Common myeloid progenitor, CD34-positive (primary cell): ENCODE data around the gene PAK1.

Source experiments
- CTCF ChIA-PET: fragments of 350-600 bp; sonication (Branson Sonifier 250); formaldehyde crosslinking; loops from one replicate; lab custom pipeline; 2021; ENCODE audit warnings: antibody characterized with exemption; lab: Charles Lee
- POLR2A ChIA-PET: fragments of 350-600 bp; sonication (Branson Sonifier 250); formaldehyde crosslinking; loops from one replicate; lab custom pipeline; 2021; ENCODE audit warnings: antibody characterized with exemption; lab: Charles Lee
- DNase-seq, 3 donors: peaks; one replicate each; pipeline versions ENCODE4 v3.0.0 to v3.0.0-alpha.2; 2013
- H3K27ac ChIP-seq, 2 experiments: 1 replicate in 1 of 2; 2 replicates in 1 of 2; pipeline ENCODE4 v1.7.0; 2013; ENCODE audit warnings: inconsistent platforms in 2 of 2, low read length in 2 of 2, mild to moderate bottlenecking in 2 of 2, low read depth in 1 of 2, moderate library complexity in 1 of 2; ENCODE audit not compliant: severe bottlenecking in 2 of 2, insufficient read depth in 1 of 2, poor library complexity in 1 of 2
- H3K27me3 ChIP-seq, 5 experiments: replicated peaks in 2 of 5; 1 replicate in 3 of 5; 2 replicates in 2 of 5; pipeline versions ENCODE4 v1.6.1 to v1.7.0; 2013; ENCODE audit warnings: low read length in 4 of 5, mild to moderate bottlenecking in 2 of 5, moderate library complexity in 2 of 5, inconsistent platforms in 1 of 5; ENCODE audit not compliant: insufficient read depth in 5 of 5, control insufficient read depth in 4 of 5
- H3K36me3 ChIP-seq, 4 experiments: 1 replicate in 2 of 4; 2 replicates in 2 of 4; pipeline versions ENCODE4 v1.6.1 to v1.7.0; 2013; ENCODE audit warnings: low read length in 3 of 4, control low read depth in 1 of 4, mild to moderate bottlenecking in 1 of 4; ENCODE audit not compliant: control insufficient read depth in 4 of 4, insufficient read depth in 4 of 4
- H3K4me1 ChIP-seq, 4 experiments: 1 replicate in 3 of 4; 2 replicates in 1 of 4; pipeline versions ENCODE4 v1.6.1 to v1.7.1; 2013; ENCODE audit warnings: low read length in 3 of 4, mild to moderate bottlenecking in 3 of 4, control low read depth in 1 of 4, inconsistent platforms in 1 of 4, moderate library complexity in 1 of 4; ENCODE audit not compliant: control insufficient read depth in 4 of 4, insufficient read depth in 4 of 4; ENCODE audit errors: control extremely low read depth in 1 of 4
- H3K4me3 ChIP-seq, 7 experiments: 1 replicate in 4 of 7; 2 replicates in 3 of 7; pipeline versions ENCODE4 v1.5.1 to v1.7.0; 2013; ENCODE audit warnings: mild to moderate bottlenecking in 7 of 7, low read length in 6 of 7, moderate library complexity in 6 of 7, inconsistent platforms in 2 of 7, low read depth in 2 of 7, control low read depth in 1 of 7; ENCODE audit not compliant: insufficient read depth in 4 of 7, control insufficient read depth in 1 of 7; ENCODE audit errors: extremely low read depth in 1 of 7
- H3K9me3 ChIP-seq, 5 experiments: 1 replicate in 4 of 5; 2 replicates in 1 of 5; pipeline versions ENCODE4 v1.6.1 to v1.7.1; 2013; ENCODE audit warnings: low read length in 4 of 5, mild to moderate bottlenecking in 2 of 5, inconsistent platforms in 1 of 5, low read depth in 1 of 5, moderate library complexity in 1 of 5; ENCODE audit not compliant: control insufficient read depth in 4 of 5, insufficient read depth in 2 of 5; ENCODE audit errors: control extremely low read depth in 1 of 5
- WGBS: methylation state at CpG from one replicate; pipeline ENCODE4 v1.1.5; 2013; ENCODE audit not compliant: insufficient coverage; 5-methylcytosine and 5-hydroxymethylcytosine counted together

The PAK1 gene

DNA sequence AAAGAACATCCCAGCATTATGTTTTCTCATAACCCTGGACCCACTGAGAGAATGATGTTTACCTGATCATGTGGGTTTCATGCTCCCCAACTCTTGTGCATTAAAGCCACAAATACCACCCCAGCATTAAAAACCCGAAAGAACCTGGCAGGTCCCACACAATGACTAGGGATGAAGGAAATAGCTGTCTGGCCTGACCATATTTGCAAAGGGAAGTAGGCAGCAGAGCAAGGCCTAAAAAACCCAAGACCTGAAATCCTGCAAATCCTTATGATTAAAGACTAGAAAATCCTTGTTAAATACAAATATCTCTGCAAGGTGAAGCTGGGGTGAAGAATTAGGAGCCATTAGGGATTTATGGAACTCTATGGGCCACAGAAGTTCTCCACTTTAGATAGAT lies 23.7 kb downstream of the PAK1 start:
- no CpG with 5 or more reads among the region's 1 CpG for WGBS
- Histone ChIP-seq H3K9me3 (no peaks in the 10 kb centered on the region), H3K4me1 (peaks cover 3 to 50% (median 28%) of the 10 kb centered on the region in 4 experiments), H3K36me3 (no peaks in the 10 kb centered on the region), H3K27ac (no peak overlapping the region), H3K4me3 (no peak overlapping the region), H3K27me3 (peaks cover 0 to 4% (median 0%) of the 10 kb centered on the region in 5 experiments)
- ChIA-PET POLR2A (no interaction called here), CTCF (interaction anchor here (1.3 kb wide), 1 partner anchor 22 kb away, joined by 4 read pairs; no protein-coding TSS in a partner anchor)
- no peak for DNase-seq

DNA sequence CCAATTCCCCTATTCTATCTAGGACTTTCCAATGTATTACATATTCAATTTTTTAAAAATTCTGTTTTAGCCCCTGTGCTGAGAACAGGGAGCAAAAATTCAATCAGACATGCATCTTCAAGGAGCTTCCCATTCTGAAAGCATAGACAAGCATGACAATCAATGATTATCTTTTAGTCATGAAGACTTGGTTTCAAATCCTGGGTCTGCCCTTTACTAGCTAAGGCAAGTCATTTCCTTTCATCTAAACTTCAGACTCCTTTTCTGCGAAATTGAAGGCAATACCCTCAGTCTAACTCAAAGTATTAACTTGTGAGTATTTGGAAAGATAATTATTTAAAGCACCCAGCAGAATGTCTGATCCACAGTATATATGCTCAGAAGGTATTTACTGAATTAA lies 24.1 kb downstream of the PAK1 start:
- POLR2A ChIA-PET, result no interaction called here

DNA sequence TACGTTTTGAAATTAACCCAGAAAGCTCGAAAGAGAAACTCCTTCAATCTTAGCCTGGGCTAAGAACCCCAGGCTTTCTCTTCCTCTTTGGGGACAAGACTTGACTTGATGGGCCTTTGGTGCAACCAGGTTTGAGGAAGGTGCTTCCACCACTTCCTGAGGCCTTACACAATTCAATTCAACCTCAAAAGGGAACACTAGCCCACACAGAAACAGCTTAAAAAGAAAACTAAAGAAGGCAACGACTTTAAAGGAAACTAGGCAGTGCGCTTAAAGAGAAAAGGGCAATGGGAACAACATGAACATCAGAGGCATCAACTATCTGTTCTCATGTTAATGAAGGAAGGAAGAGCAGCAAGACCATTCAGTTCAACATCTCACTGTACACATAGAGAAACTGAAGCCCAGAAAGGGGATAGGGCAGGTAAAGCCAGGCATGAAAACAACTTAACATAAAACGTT lies 24.8 kb downstream of the PAK1 start:
- peak overlapping the region in 2 of 7 experiments; percentile 26 to 30 for H3K4me3 ChIP-seq
- H3K9me3 ChIP-seq, result no peaks in the 10 kb centered on the region
- no peaks in the 10 kb centered on the region for H3K36me3 ChIP-seq
- ChIA-PET POLR2A (interaction anchor here (0.9 kb wide), 1 partner anchor 24 kb away, joined by 4 read pairs; no protein-coding TSS in a partner anchor), CTCF (interaction anchor here (0.8 kb wide), 1 partner anchor 23 kb away, joined by 4 read pairs; no protein-coding TSS in a partner anchor)
- peaks cover 3 to 58% (median 28%) of the 10 kb centered on the region in 4 experiments for H3K4me1 ChIP-seq
- H3K27me3 ChIP-seq, result peaks cover 0 to 2% (median 0%) of the 10 kb centered on the region in 5 experiments
- DNase-seq, result peak; percentile 25 to 81 (median 73)
- WGBS, result 70% methylated on average over 2 of the region's 5 CpGs
- H3K27ac ChIP-seq, result no peak overlapping the region

More for the DNA sequence above, 24.1 kb downstream of the PAK1 start:
- H3K36me3 ChIP-seq, result no peaks in the 10 kb centered on the region
- CTCF ChIA-PET, result no interaction called here
- WGBS, result no CpG with 5 or more reads among the region's 1 CpG
- no peak for DNase-seq
- H3K4me1 ChIP-seq, result peaks cover 3 to 55% (median 28%) of the 10 kb centered on the region in 4 experiments
- H3K27ac ChIP-seq, result no peak overlapping the region
- no peaks in the 10 kb centered on the region for H3K9me3 ChIP-seq
- peaks cover 0 to 4% (median 0%) of the 10 kb centered on the region in 5 experiments for H3K27me3 ChIP-seq
- H3K4me3 ChIP-seq, result no peak overlapping the region

DNA sequence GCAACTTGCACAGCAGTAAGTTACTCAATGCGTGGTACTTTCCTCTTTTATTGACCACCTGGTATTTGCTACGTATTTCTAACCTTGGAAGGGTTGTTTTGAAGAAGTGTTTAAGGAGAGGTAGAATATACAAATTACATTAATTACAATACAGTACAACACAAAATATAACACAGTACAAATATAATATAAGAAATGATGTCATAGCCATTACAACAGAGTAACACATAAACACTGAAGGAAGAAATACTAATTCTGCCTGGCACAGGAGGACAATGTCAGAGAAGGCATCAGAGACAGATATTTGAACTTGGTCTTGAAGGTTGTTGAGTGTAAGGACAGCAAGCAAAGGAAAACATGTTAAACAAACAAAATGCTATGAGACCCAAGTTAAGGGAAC lies 25.6 kb downstream of the PAK1 start:
- Histone ChIP-seq H3K36me3 (no peaks in the 10 kb centered on the region), H3K4me3 (no peak overlapping the region), H3K4me1 (peaks cover 3 to 58% (median 28%) of the 10 kb centered on the region in 4 experiments), H3K27me3 (peaks cover 0 to 2% (median 0%) of the 10 kb centered on the region in 5 experiments), H3K9me3 (no peaks in the 10 kb centered on the region), H3K27ac (no peak overlapping the region)
- ChIA-PET CTCF (interaction anchor here (0.8 to 2.2 kb wide), 2 partner anchors 22 to 24 kb away, joined by 4 read pairs; no protein-coding TSS in a partner anchor), POLR2A (no interaction called here)
- WGBS, result no CpG with 5 or more reads among the region's 2 CpGs
- no peak for DNase-seq

DNA sequence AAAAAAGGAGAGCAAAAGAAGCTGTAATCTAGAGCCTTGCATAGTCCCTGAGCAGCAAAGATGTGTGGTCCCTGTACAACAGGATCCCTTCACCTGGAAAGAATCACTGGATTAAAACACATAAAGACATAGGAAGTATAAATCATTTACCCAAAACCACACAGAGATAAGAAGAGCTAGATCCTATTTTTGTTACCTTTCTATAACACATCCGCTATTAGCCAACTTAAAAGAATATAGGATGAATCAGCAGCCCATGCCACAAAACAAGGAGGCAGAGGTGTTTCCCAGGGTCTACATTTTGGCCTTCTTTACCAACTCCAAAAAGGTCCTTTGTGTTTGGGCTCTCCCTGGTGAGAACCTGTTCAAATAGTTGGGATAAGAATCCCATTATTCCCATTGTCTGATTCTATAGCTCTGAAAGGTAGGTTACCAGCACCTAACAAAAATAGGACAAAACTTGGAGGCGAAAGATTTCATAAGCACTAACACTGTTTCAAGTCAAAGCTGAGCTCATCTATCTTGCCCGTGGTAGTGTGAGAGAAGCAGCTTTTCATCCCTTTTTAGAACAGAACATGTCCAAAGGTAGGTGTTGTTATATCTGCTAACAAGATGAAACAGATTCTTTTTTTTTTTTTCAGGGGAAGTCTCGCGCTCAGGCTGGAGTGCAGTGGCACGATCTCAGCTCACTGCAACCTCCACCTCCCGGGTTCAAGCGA lies 26.8 kb downstream of the PAK1 start:
- H3K4me3 ChIP-seq, result no peak overlapping the region
- H3K9me3 ChIP-seq, result no peaks in the 10 kb centered on the region
- H3K4me1 ChIP-seq, result peaks cover 3 to 58% (median 27%) of the 10 kb centered on the region in 4 experiments
- POLR2A ChIA-PET, result interaction anchor here (0.6 kb wide), 1 partner anchor 76 kb away, joined by 3 read pairs; no protein-coding TSS in a partner anchor
- H3K27me3 ChIP-seq, result peaks cover 0 to 2% (median 0%) of the 10 kb centered on the region in 5 experiments
- H3K36me3 ChIP-seq, result no peaks in the 10 kb centered on the region
- H3K27ac ChIP-seq, result no peak overlapping the region
- 96% methylated on average over 8 of the region's 8 CpGs for whole genome bisulfite sequencing
- CTCF ChIA-PET, result interaction anchor here (1.4 to 2.2 kb wide), 3 partner anchors 11 to 25 kb away, joined by 3 to 5 read pairs (median 4); no protein-coding TSS in a partner anchor
- DNase-seq, result no peak

DNA sequence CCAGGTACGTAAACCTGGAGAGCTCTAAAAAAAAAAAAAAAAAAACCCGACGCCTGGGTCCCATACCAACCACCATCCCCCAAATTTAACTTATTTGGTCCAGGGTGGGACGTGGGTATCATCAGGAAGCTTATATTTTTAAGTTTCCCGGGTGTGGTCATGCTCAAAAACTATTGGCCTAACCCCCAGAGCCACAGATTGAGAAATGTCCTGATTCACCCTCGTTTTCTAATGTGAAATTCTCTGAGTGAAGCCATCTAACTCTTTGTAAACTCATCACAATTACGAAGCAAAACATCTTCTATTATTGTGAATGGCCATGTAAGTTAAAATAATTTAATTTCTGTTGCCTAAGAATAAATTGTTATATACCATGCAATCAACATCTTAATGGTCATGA lies 29.6 kb downstream of the PAK1 start:
- Histone ChIP-seq H3K4me3 (no peak overlapping the region), H3K4me1 (peaks cover 2 to 38% (median 12%) of the 10 kb centered on the region in 4 experiments), H3K27me3 (peaks cover 0 to 2% (median 0%) of the 10 kb centered on the region in 5 experiments), H3K9me3 (no peaks in the 10 kb centered on the region), H3K27ac (no peak overlapping the region), H3K36me3 (no peaks in the 10 kb centered on the region)
- ChIA-PET POLR2A (no interaction called here), CTCF (interaction anchor here (1.2 kb wide), 1 partner anchor 25 kb away, joined by 4 read pairs; no protein-coding TSS in a partner anchor)
- DNase-seq, result no peak
- 92% methylated on average over 2 of the region's 7 CpGs for WGBS
